K562 (cell line): ENCODE measurements around the gene STUM. TPM values are rescaled to one million over a fixed set of nuclear protein-coding genes. Genes with fewer than 3 reads are reported as not detected.
A peak's percentile ranks its signal among the peaks of the same experiment; 100 is the strongest.

Source experiments
- ATAC-seq: fragments of 200-7000 bp; cut with Tn5 transposase; 3 replicates; pipeline ENCODE4 v1.9.1; 2020; ENCODE audit warnings: moderate library complexity
- BruUV-seq: library from RNA; stranded (reverse); fragments of 400-500 nt; replicated peaks from 2 replicates; lab custom pipeline; 2021; lab: Mats Ljungman, UMichigan
- CTCF ChIA-PET: fragments of 300-600 bp; formaldehyde crosslinking; extraction: SDS; loops from one replicate; lab custom pipeline; 2021; ENCODE audit warnings: low intra/inter-chr PET ratio; lab: Yijun Ruan, JAX
- POLR2A ChIA-PET: fragments of 300-600, 350-650 bp; sonication (Branson Sonifier 250); formaldehyde crosslinking; extraction: SDS; loops from one replicate; lab custom pipeline; 2021; ENCODE audit warnings: antibody characterized with exemption, inconsistent platforms; lab: Yijun Ruan, JAX
- DNase-seq, 4 experiments: peaks; one replicate each; pipeline versions ENCODE4 v3.0.0 to v3.0.0-alpha.2; 2011 to 2018; ENCODE audit warnings: low spot score in 3 of 4, mixed read lengths in 3 of 4; ENCODE audit errors: extremely low read depth in 1 of 4
- FAIRE-seq: peaks from 2 replicates; lab custom pipeline; 2011; peaks lifted over from hg19 to GRCh38; lab: Jason Lieb, UNC
- H2AFZ ChIP-seq: 2 replicates; pipeline ENCODE4 v1.6.0; 2011; ENCODE audit warnings: low read depth, low read length, control low read depth, inconsistent platforms
- H3K27ac ChIP-seq: fragments of 200-600 bp; 3 replicates; pipeline ENCODE4 v1.8.0; 2011; ENCODE audit warnings: low read depth, mild to moderate bottlenecking, control low read depth, inconsistent platforms, low read length, moderate library complexity, mixed read lengths; ENCODE audit errors: extremely low read depth
- H3K27me3 ChIP-seq, 2 experiments: fragments of 300-600 bp in 1 of 2; 2 replicates in 1 of 2; 3 replicates in 1 of 2; pipeline versions ENCODE4 v1.6.0 to v1.8.0; 2011; ENCODE audit warnings: inconsistent platforms in 2 of 2, low read length in 2 of 2, mild to moderate bottlenecking in 1 of 2, mixed read lengths in 1 of 2, moderate library complexity in 1 of 2; ENCODE audit not compliant: control insufficient read depth in 2 of 2, insufficient read depth in 2 of 2
- H3K36me3 ChIP-seq: fragments of 300-600 bp; 3 replicates; pipeline ENCODE4 v1.8.0; 2011; ENCODE audit warnings: mild to moderate bottlenecking, low read length, inconsistent platforms; ENCODE audit not compliant: control insufficient read depth, insufficient read depth
- H3K4me1 ChIP-seq, 2 experiments: fragments of 200-600 bp in 1 of 2; replicated peaks in 1 of 2; 2 replicates in 1 of 2; 3 replicates in 1 of 2; pipeline versions ENCODE4 v1.5.1 to v1.8.0; 2011; ENCODE audit warnings: inconsistent platforms in 2 of 2, low read length in 2 of 2, mild to moderate bottlenecking in 1 of 2, mixed read lengths in 1 of 2, moderate library complexity in 1 of 2; ENCODE audit not compliant: control insufficient read depth in 2 of 2, insufficient read depth in 2 of 2
- H3K4me2 ChIP-seq: 2 replicates; pipeline ENCODE4 v1.6.1; 2011; ENCODE audit warnings: low read length, control low read depth, inconsistent platforms, mixed read lengths; ENCODE audit not compliant: insufficient read depth
- H3K4me3 ChIP-seq: fragments of 200-600 bp; sonication (generic), shearing (Covaris generic); 2 replicates; pipeline ENCODE4 v1.5.1; 2016; ENCODE audit warnings: control low read depth, inconsistent platforms
- H3K79me2 ChIP-seq: fragments of 200-600 bp; 3 replicates; pipeline ENCODE4 v1.8.0; 2011; ENCODE audit warnings: low read length, inconsistent platforms; ENCODE audit not compliant: control insufficient read depth, insufficient read depth
- H3K9ac ChIP-seq, 2 experiments: 2 replicates each; pipeline versions ENCODE4 v1.6.0 to v1.6.1; 2011; ENCODE audit warnings: low read depth in 2 of 2, low read length in 2 of 2, control low read depth in 1 of 2, inconsistent platforms in 1 of 2, mild to moderate bottlenecking in 1 of 2, mixed read lengths in 1 of 2; ENCODE audit not compliant: insufficient read depth in 1 of 2
- H3K9me1 ChIP-seq: one replicate; pipeline ENCODE4 v1.6.0; 2011; ENCODE audit warnings: inconsistent platforms, mild to moderate bottlenecking, low read length, moderate library complexity; ENCODE audit not compliant: control insufficient read depth, insufficient read depth
- H3K9me3 ChIP-seq: replicated peaks from 2 replicates; pipeline ENCODE4 v1.5.1; 2011; ENCODE audit warnings: low read depth, low read length, inconsistent platforms; ENCODE audit not compliant: control insufficient read depth, insufficient read depth
- H4K20me1 ChIP-seq: replicated peaks from 2 replicates; pipeline ENCODE4 v1.6.1; 2011; ENCODE audit warnings: low read length, inconsistent platforms, mixed read lengths; ENCODE audit not compliant: control insufficient read depth, insufficient read depth
- CEBPG ChIP-seq, 3 experiments: fragments of 200-800 bp in 1 of 3; sonication (Bioruptor generic) in 1 of 3; sonication (generic) in 1 of 3; formaldehyde crosslinking in 1 of 3; IDR thresholded peaks in 2 of 3; conservative IDR thresholded peaks in 1 of 3; 2 replicates each; pipeline versions ENCODE4 v1.6.1 to v1.8.0; 2016 to 2022; ENCODE audit warnings: missing compliant biosample characterization in 2 of 3, missing genetic modification characterization in 2 of 3, mild to moderate bottlenecking in 1 of 3, missing genetic modification reagents in 1 of 3
- ELK3 ChIP-seq: fragments of 450-650 bp; formaldehyde crosslinking; IDR thresholded peaks from 2 replicates; pipeline ENCODE4 v1.4.0; 2020; ENCODE audit warnings: mild to moderate bottlenecking
- NR0B1 ChIP-seq: fragments of 450-650 bp; IDR thresholded peaks from one replicate; pipeline ENCODE4 v1.6.1; 2018; ENCODE audit warnings: mild to moderate bottlenecking, moderate library complexity; ENCODE audit not compliant: partially characterized antibody
- NR2C1 ChIP-seq, 2 experiments: fragments of 450-650 bp; IDR thresholded peaks; 2 replicates each; pipeline ENCODE4 v1.6.1; 2017; ENCODE audit warnings: mild to moderate bottlenecking in 2 of 2, antibody characterized with exemption in 1 of 2, inconsistent platforms in 1 of 2, missing compliant biosample characterization in 1 of 2, missing genetic modification characterization in 1 of 2
- WGBS: fragments of 100-300 bp; shearing (Covaris generic); methylation state at CpG from one replicate; pipeline ENCODE4 v1.1.6; 2016; ENCODE audit warnings: low coverage, mixed read lengths; ENCODE audit not compliant: insufficient coverage; ENCODE audit errors: missing lambda C conversion rate; 5-methylcytosine and 5-hydroxymethylcytosine counted together
- in situ Hi-C: fragments of 300-500 bp; cut with MboI; formaldehyde crosslinking; loops from 4 replicates; pipeline ENCODE4 v1.15.0; 2018; ENCODE audit warnings: inconsistent platforms, mixed read lengths
- intact Hi-C: fragments of 100-400 bp; cut with micrococcal nuclease; formaldehyde crosslinking; loops from 2 replicates; pipeline ENCODE4 v1.14.2; 2022
- polyA plus RNA-seq, 8 experiments: library from polyadenylated mRNA; depleted of rRNA in 4 of 8; stranded (reverse) in 5 of 8; unstranded in 3 of 8; fragments of >200 nt; fragmentation: Nextera tagmentation in 2 of 8; fragmentation: Illumina TruSeq in 1 of 8; extraction: Ambion mirVana in 2 of 8; extraction: Trizol in 1 of 8; gene quantifications; 2 replicates each; pipeline versions ENCODE4 v1.2.1 to v1.2.3, GENCODE V29; 2011 to 2014; ENCODE audit warnings: inconsistent platforms in 1 of 8, missing spikeins in 1 of 8
- total RNA-seq, 7 experiments: library from RNA; depleted of rRNA in 6 of 7; stranded (reverse); fragments of >200 nt in 6 of 7; fragmentation: Illumina TruSeq in 2 of 7; extraction: Trizol in 2 of 7; gene quantifications; 2 replicates each; pipeline versions ENCODE4 v1.2.1 to v1.2.3, GENCODE V29; 2011 to 2021; ENCODE audit warnings: low replicate concordance in 1 of 7

The STUM gene
- total and polyA plus RNA-seq, 9 of the 15 experiments (the other 6 are each of a cell fraction or from before 2014, with no cell fraction given), result not detected

GRCh38 chr1:226574044-226574443, 25.5 kb downstream of the STUM start:
- no peaks in the 10 kb centered on the region for H4K20me1 ChIP-seq
- ChIA-PET CTCF (no interaction called here), POLR2A (interaction anchor here (1.3 kb wide), 1 partner anchor 9 kb away, joined by 3 read pairs; no protein-coding TSS in a partner anchor)
- H3K27me3 ChIP-seq, result peaks cover 24 to 59% of the 10 kb centered on the region in 2 experiments; a peak in 4 of 5 replicates
- FAIRE-seq (no peak), DNase-seq (no peak), ATAC-seq (no peak)
- H2AFZ ChIP-seq, result no peak overlapping the region
- BruUV-seq, result no TSS peak
- no peak overlapping the region for H3K27ac ChIP-seq
- H3K36me3 ChIP-seq, result no peaks in the 10 kb centered on the region
- TF ChIP-seq CEBPG (CRISPR knock-in tag; IDR thresholded peaks at IDR 0.05) (0 out of 2 replicates have a peak, but pooled peaks have one; percentile 21), CEBPG (tag; conservative IDR thresholded peaks at IDR 0.05 in 1 of 2, IDR thresholded peaks at IDR 0.05 in 1 of 2) (no peak), NR2C1 (IDR thresholded peaks at IDR 0.05) (peak; percentile 66; the same call in 1 of the 2 replicates), NR2C1 (tag; IDR thresholded peaks at IDR 0.05) (peak; percentile 82), ELK3 (CRISPR knock-in tag) (no peak), NR0B1 (no peak)
- in situ Hi-C loops, result no loop called here
- no peaks in the 10 kb centered on the region for H3K79me2 ChIP-seq
- no peaks in the 10 kb centered on the region for H3K9me1 ChIP-seq
- H3K4me3 ChIP-seq, result no peak overlapping the region
- H3K9me3 ChIP-seq, result no peaks in the 10 kb centered on the region
- WGBS, result 6% methylated on average over 2 of the region's 2 CpGs
- H3K4me2 ChIP-seq, result no peak overlapping the region
- peaks cover 3% of the 10 kb centered on the region in 2 experiments; a peak in 4 of 5 replicates for H3K4me1 ChIP-seq
- H3K9ac ChIP-seq, result no peak overlapping the region
- intact Hi-C loops, result no loop called here
